Cardiac fibroblast (primary cell): Measurements from ENCODE around the gene CNOT8.

Experiments used
- DNase-seq, 2 donors: peaks; one replicate each; pipeline versions ENCODE4 v3.0.0 to v3.0.0-alpha.2; 2010; ENCODE audit warnings: low read depth in 2 of 2
- H3K4me3 ChIP-seq, 2 donors: replicated peaks in 1 of 2; 1 replicate in 1 of 2; 2 replicates in 1 of 2; pipeline ENCODE4 v1.5.1; 2011; ENCODE audit warnings: low read depth in 2 of 2, low read length in 2 of 2, mild to moderate bottlenecking in 2 of 2, moderate library complexity in 1 of 2
- TF ChIP-seq, protein P1 (sequence below): IDR thresholded peaks from one replicate; pipeline ENCODE4 v1.5.1; 2011; ENCODE audit warnings: low read depth, mild to moderate bottlenecking, low read length, inconsistent platforms

Gene CNOT8

GRCh38 chr5:154842689-154843530, 15.5 kb upstream of the CNOT8 start:
- no peak for DNase-seq
- no peak overlapping the region for H3K4me3 ChIP-seq
- TF ChIP-seq, protein P1, sequence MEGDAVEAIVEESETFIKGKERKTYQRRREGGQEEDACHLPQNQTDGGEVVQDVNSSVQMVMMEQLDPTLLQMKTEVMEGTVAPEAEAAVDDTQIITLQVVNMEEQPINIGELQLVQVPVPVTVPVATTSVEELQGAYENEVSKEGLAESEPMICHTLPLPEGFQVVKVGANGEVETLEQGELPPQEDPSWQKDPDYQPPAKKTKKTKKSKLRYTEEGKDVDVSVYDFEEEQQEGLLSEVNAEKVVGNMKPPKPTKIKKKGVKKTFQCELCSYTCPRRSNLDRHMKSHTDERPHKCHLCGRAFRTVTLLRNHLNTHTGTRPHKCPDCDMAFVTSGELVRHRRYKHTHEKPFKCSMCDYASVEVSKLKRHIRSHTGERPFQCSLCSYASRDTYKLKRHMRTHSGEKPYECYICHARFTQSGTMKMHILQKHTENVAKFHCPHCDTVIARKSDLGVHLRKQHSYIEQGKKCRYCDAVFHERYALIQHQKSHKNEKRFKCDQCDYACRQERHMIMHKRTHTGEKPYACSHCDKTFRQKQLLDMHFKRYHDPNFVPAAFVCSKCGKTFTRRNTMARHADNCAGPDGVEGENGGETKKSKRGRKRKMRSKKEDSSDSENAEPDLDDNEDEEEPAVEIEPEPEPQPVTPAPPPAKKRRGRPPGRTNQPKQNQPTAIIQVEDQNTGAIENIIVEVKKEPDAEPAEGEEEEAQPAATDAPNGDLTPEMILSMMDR: no peak

DNA sequence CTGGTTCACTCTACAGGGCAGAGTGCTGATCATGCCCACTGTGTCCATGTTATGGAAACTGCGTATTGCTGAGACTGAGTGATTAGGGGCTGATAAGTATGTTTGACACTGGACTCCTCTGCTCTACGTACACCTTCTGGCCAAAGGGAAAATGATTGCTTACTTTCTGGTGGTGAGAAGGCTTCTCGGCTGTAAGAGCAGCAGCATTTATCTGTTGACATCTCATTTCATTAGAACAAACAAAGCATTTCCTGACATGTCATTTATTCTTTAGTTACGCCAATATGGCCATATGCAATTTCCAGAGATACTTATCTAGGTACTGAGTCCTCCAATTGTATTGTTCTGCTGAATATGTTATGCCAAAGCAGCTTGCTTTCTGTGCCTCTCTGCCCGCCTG, 13.6 kb upstream of the CNOT8 start:
- no peak overlapping the region for H3K4me3 ChIP-seq
- no peak for DNase-seq
- TF ChIP-seq, protein P1: no peak

GRCh38 chr5:154849264-154849785, 9.1 kb upstream of the CNOT8 start:
- H3K4me3 ChIP-seq: peak overlapping the region in 1 of 2 donors; percentile 68
- no peak for DNase-seq
- TF ChIP-seq, protein P1: no peak

- peak; percentile 55 to 76 for DNase-seq
- TF ChIP-seq, protein P1: no peak
Measured at GRCh38 chr5:154849791-154850201, 8.6 kb upstream of the CNOT8 start.

GRCh38 chr5:154850255-154851062, 8.0 kb upstream of the CNOT8 start, which contains the start of gene FAXDC2:
TSS of gene FAXDC2 (minus strand) at chr5:154850603. CDS start at chr5:154838178, 12,425 bp downstream.
- H3K4me3 ChIP-seq: peak within 1 kb of the TSS; percentile 50 to 68
- DNase-seq: peak; percentile 75 to 92
- TF ChIP-seq, protein P1: no peak

More at GRCh38 chr5:154849791-154850201, 8.6 kb upstream of the CNOT8 start:
- peak overlapping the region; percentile 50 to 68 for H3K4me3 ChIP-seq

- H3K4me3 ChIP-seq: no peak overlapping the region
- TF ChIP-seq, protein P1: no peak
- DNase-seq: no peak
Measured at GRCh38 chr5:154851351-154851750, 7.1 kb upstream of the CNOT8 start.
